ENCODE results near the gene FEV.

GRCh38 chr2:218985325-218986091, 524 bp upstream of the FEV start:
- no peak for TF ChIP-seq POLR2AphosphoS5 (IDR thresholded peaks at IDR 0.05)
- TF ChIP-seq, protein P1, sequence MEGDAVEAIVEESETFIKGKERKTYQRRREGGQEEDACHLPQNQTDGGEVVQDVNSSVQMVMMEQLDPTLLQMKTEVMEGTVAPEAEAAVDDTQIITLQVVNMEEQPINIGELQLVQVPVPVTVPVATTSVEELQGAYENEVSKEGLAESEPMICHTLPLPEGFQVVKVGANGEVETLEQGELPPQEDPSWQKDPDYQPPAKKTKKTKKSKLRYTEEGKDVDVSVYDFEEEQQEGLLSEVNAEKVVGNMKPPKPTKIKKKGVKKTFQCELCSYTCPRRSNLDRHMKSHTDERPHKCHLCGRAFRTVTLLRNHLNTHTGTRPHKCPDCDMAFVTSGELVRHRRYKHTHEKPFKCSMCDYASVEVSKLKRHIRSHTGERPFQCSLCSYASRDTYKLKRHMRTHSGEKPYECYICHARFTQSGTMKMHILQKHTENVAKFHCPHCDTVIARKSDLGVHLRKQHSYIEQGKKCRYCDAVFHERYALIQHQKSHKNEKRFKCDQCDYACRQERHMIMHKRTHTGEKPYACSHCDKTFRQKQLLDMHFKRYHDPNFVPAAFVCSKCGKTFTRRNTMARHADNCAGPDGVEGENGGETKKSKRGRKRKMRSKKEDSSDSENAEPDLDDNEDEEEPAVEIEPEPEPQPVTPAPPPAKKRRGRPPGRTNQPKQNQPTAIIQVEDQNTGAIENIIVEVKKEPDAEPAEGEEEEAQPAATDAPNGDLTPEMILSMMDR (IDR thresholded peaks at IDR 0.05 in 8 of 11, conservative IDR thresholded peaks at IDR 0.05 in 3 of 11) = no peak
- no peak for TF ChIP-seq POLR2A (IDR thresholded peaks at IDR 0.05)
